HG02798 (cell line): ENCODE results near the gene HLA-G.
"Not testable (repeated sequence)": the region's sequence is repeated elsewhere in the genome, so short reads cannot be mapped to it uniquely, and the experiment has no call there.

Experiments used
- ATAC-seq: cut with Tn5 transposase; IDR thresholded peaks from one replicate; pipeline ENCODE4 v1.9.1; 2021; ENCODE audit warnings: mild to moderate bottlenecking; ENCODE audit not compliant: unreplicated experiment, poor library complexity

HLA-G gene

DNA sequence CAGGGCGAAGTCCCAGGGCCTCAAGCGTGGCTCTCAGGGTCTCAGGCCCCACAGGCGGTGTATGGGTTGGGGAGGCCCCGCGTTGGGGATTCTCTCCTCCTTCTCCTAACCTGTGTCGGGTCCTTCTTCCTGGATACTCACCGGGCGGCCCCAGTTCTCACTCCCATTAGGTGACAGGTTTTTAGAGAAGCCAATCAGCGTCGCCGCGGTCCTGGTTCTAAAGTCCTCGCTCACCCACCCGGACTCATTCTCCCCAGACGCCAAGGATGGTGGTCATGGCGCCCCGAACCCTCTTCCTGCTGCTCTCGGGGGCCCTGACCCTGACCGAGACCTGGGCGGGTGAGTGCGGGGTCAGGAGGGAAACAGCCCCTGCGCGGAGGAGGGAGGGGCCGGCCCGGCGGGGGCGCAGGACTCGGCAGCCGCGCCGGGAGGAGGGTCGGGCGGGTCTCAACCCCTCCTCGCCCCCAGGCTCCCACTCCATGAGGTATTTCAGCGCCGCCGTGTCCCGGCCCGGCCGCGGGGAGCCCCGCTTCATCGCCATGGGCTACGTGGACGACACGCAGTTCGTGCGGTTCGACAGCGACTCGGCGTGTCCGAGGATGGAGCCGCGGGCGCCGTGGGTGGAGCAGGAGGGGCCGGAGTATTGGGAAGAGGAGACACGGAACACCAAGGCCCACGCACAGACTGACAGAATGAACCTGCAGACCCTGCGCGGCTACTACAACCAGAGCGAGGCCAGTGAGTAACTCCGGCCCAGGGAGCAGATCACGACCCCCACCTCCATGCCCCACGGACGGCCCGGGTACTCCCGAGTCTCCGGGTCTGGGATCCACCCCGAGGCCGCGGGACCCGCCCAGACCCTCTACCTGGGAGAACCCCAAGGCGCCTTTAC, at the start of gene HLA-G:
Gene HLA-G (plus strand): TSS at position 247 of the 892 bp plus-strand sequence. CDS start 20 bp downstream, at position 267.
- ATAC-seq: no peak

- ATAC-seq: not testable (repeated sequence)
These were observed 47.5 kb upstream of the HLA-G start for GRCh38 chr6:29780019-29780698.

- ATAC-seq: no peak
These were observed 38.4 kb upstream of the HLA-G start for GRCh38 chr6:29789176-29789575.

DNA sequence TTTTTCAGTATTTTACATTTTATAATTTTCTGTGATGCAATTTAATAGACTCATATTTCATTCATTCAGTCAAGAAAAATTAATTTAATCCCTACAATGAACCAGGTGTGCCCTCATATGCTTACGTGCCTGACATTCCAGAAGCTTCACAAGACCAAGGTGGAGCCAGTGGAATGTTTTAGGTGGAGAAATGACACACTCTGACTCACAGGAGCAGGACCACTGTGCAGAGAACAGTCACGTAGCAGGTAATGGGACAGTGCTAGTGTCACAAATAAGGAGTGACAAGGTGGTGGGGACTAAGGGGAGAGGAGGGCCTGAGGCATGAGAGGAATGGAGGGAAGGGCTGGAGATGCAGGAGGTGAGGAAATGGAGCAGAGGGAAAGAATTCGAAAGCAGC, 37.0 kb upstream of the HLA-G start:
- ATAC-seq: no peak

- ATAC-seq: no peak
These were observed 36.5 kb upstream of the HLA-G start for GRCh38 chr6:29791162-29791561.

- ATAC-seq: no peak
These were observed 35.9 kb upstream of the HLA-G start for GRCh38 chr6:29791786-29792122.

- ATAC-seq: no peak
These were observed 35.2 kb upstream of the HLA-G start for GRCh38 chr6:29792123-29793035.

- no peak for ATAC-seq
These were observed 34.6 kb upstream of the HLA-G start for GRCh38 chr6:29793036-29793356.

DNA sequence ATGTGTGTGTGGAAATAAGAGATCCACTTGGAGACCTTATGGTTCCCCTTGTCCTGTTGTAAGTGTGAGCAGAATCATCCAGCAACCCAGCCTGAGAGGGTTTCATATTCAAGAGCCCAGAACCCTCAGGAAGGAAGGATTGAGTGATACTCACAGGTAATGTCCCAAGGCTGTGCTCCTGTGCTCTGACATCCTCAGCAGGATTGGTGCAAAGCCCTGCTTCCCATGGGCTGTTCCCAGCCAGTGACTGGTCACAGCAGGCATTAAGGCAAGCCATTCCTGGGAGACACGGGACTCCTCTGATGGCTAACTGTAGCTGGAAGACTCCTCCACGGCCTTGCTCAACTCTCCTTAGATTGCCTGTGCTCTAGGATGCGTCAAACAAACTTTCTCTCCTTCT, 33.8 kb upstream of the HLA-G start:
- no peak for ATAC-seq

DNA sequence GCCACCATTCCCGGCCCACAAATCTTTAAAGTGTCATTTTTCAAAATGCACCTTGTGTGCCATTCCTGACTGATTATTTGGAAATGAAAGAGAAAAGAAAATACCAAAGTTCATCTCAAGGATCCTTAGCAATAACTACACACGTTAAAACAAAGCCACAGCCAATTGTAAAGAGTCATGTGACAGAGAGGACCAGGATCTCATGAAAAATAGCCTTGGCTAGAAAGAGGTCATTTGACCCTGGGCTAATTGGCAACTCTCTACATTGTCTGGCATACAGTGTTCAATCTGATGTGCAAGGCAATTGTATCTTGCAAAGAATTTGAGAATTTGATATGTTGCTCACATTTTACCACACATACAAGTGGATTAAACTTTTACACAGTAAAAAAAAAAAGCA, 31.6 kb upstream of the HLA-G start:
- ATAC-seq: no peak

DNA sequence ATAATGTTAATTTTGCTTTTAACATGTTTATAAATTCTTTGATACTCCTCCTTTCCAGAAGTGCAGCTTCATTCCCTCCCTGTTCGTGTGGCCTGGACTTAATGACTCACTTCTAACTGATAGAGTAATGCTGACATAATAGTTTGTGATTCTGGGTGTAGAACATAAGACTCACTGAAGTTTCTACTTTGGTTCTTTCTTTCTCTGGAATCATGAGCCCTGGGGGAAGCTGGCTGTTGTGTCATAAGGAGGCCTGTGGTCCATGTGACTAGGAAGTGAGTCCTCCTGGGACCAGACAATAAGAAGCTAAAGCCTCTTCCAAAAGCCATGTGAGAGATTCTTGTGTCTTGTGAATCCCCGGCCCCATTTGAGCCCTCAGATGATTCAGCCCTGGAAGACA, 30.5 kb upstream of the HLA-G start:
- ATAC-seq: no peak

- ATAC-seq: no peak
These were observed 29.7 kb upstream of the HLA-G start for GRCh38 chr6:29797966-29798365.

DNA sequence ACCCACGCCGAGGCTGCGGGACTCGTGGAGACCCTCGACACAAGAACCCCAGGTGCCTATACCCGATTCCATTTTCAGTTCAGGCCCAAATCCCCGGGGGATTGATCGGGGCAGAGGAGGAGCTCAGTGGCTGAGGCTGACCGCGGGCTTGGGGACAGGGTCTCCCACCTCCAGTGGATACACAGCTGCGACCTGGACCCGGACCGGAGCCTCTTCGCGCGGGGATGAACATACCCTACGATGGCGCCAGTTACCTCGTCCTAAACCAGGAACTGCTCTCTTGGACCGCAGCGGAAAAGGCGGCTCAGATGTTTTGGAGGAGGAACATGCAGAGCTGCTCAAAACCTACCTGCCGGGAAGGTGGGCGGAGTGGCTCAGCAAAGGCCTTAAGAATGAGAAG, 27.4 kb upstream of the HLA-G start:
- no peak for ATAC-seq

- ATAC-seq: no peak
These were observed 21.2 kb upstream of the HLA-G start for GRCh38 chr6:29806387-29806786.

- ATAC-seq: no peak
These were observed 18.4 kb upstream of the HLA-G start for GRCh38 chr6:29809249-29809648.

GRCh38 chr6:29810371-29810770, 17.3 kb upstream of the HLA-G start:
- no peak for ATAC-seq

DNA sequence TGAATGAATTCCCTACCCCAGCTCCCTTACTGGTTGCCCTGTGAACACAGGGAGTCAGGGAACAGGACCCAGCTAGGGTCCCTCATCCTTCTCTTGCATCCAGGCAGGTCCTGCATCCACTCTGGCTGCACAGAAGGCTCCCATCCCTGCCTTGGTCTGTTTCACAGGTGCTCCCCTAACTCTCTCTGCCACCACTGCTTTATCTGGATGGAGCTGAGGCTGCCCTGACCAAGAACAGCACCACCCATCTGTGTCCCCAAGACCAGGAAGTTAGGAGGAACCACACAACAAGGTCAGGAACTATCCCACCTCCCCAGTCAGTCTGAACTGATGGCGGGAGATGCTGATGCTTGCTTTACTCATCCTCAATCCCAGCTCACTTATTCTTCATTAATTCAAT, 16.2 kb upstream of the HLA-G start:
- ATAC-seq: no peak

DNA sequence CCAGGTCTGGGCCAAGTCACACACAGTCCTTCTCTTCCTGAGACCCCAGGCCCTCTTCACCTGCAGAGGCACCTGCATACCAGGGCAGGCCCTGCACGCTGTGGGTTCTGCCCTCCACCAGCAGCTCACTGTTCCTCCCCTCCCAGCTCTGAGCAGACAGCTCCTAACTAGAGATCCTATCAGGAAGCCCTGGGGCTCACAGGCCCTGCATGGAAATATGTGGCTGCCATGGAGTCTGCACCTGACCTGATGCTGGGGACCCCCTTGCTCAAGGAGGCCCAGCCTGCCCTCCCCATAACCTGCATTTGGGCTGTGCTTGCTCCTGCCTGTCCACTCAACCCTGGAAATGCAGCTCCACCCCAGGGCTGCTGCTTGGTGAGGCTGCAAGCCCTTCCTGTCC, 14.6 kb upstream of the HLA-G start:
- no peak for ATAC-seq

DNA sequence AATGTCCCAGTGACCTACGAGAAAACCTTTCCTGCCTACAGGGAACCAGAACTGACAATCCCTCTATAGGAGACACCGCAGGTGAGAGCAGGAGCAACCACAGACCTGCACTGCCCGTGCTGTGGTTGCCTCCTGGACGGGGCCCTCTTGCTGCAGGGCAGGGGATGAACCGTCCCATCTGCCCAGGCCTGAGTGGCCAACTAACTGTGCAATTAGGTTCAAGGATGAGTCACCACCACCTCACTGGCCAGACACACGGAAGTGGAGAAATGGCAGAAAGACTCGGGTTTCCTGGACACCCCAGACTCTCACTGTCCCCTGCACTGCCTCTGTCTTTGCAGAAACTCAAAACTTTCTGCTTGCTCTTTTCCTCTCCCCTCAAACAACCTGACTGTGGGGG, 13.8 kb upstream of the HLA-G start:
- ATAC-seq: no peak

GRCh38 chr6:29814379-29815117, 13.1 kb upstream of the HLA-G start:
- ATAC-seq: no peak
